ENCODE data around the gene CHID1.

CHID1 gene

GRCh38 chr11:836274-836673 is 74.3 kb downstream of the CHID1 start:
- H3K4me1 ChIP-seq (ENCODE audit: insufficient read depth, poor library complexity, severe bottlenecking) = peaks cover 14% of the 10 kb centered on the region

GRCh38 chr11:834371-835316 is 76.0 kb downstream of the CHID1 start:
- Histone ChIP-seq H3K27me3 (ENCODE audit: insufficient read depth, poor library complexity, severe bottlenecking) (peaks cover 3% of the 10 kb centered on the region), H3K4me1 (ENCODE audit: insufficient read depth, poor library complexity, severe bottlenecking) (peaks cover 10% of the 10 kb centered on the region), H3K9me3 (ENCODE audit: severe bottlenecking) (no peaks in the 10 kb centered on the region), H3K27ac (ENCODE audit: poor library complexity, severe bottlenecking) (peak overlapping the region; percentile 97), H3K4me3 (ENCODE audit: severe bottlenecking) (peak overlapping the region; percentile 95), H3K36me3 (ENCODE audit: low read depth) (peaks cover 37% of the 10 kb centered on the region)
- DNase-seq (ENCODE audit: low spot score) = peak; percentile 96
- peak; percentile 66 for ATAC-seq (ENCODE audit: low read depth)
- no peak for TF ChIP-seq CTCF (IDR thresholded peaks at IDR 0.05; ENCODE audit: poor library complexity, severe bottlenecking)

More at GRCh38 chr11:836274-836673, 74.3 kb downstream of the CHID1 start:
- TF ChIP-seq CTCF (IDR thresholded peaks at IDR 0.05; ENCODE audit: poor library complexity, severe bottlenecking) = no peak
- DNase-seq (ENCODE audit: low spot score) = no peak
- Histone ChIP-seq H3K36me3 (ENCODE audit: low read depth) (peaks cover 53% of the 10 kb centered on the region), H3K27me3 (ENCODE audit: insufficient read depth, poor library complexity, severe bottlenecking) (no peaks in the 10 kb centered on the region), H3K27ac (ENCODE audit: poor library complexity, severe bottlenecking) (peak overlapping the region; percentile 97), H3K4me3 (ENCODE audit: severe bottlenecking) (no peak overlapping the region), H3K9me3 (ENCODE audit: severe bottlenecking) (no peaks in the 10 kb centered on the region)
- no peak for ATAC-seq (ENCODE audit: low read depth)

- ATAC-seq (ENCODE audit: low read depth) (no peak), DNase-seq (ENCODE audit: low spot score) (no peak)
- Histone ChIP-seq H3K4me1 (ENCODE audit: insufficient read depth, poor library complexity, severe bottlenecking) (peaks cover 10% of the 10 kb centered on the region), H3K36me3 (ENCODE audit: low read depth) (peaks cover 29% of the 10 kb centered on the region), H3K9me3 (ENCODE audit: severe bottlenecking) (no peaks in the 10 kb centered on the region), H3K4me3 (ENCODE audit: severe bottlenecking) (peak overlapping the region; percentile 95), H3K27me3 (ENCODE audit: insufficient read depth, poor library complexity, severe bottlenecking) (peaks cover 8% of the 10 kb centered on the region), H3K27ac (ENCODE audit: poor library complexity, severe bottlenecking) (peak overlapping the region; percentile 97)
- no peak for TF ChIP-seq CTCF (IDR thresholded peaks at IDR 0.05; ENCODE audit: poor library complexity, severe bottlenecking)
Observed at GRCh38 chr11:833849-834311, 76.7 kb downstream of the CHID1 start.

- Histone ChIP-seq H3K4me1 (ENCODE audit: insufficient read depth, poor library complexity, severe bottlenecking) (peaks cover 10% of the 10 kb centered on the region), H3K27me3 (ENCODE audit: insufficient read depth, poor library complexity, severe bottlenecking) (peaks cover 10% of the 10 kb centered on the region), H3K9me3 (ENCODE audit: severe bottlenecking) (no peaks in the 10 kb centered on the region), H3K36me3 (ENCODE audit: low read depth) (peaks cover 23% of the 10 kb centered on the region), H3K27ac (ENCODE audit: poor library complexity, severe bottlenecking) (peak overlapping the region; percentile 97), H3K4me3 (ENCODE audit: severe bottlenecking) (peak overlapping the region; percentile 95)
- no peak for DNase-seq (ENCODE audit: low spot score)
- no peak for TF ChIP-seq CTCF (IDR thresholded peaks at IDR 0.05; ENCODE audit: poor library complexity, severe bottlenecking)
- no peak for ATAC-seq (ENCODE audit: low read depth)
Observed at GRCh38 chr11:833114-833791, 77.4 kb downstream of the CHID1 start.
